H1 (cell line): Measurements from ENCODE around the gene MOB2. TPM values are rescaled to one million over a fixed set of nuclear protein-coding genes. Genes with fewer than 3 reads are reported as not detected.

ENCODE experiments used
- CTCF ChIA-PET: fragments of 300-600 bp; sonication (Branson Sonifier 250); formaldehyde crosslinking; loops from one replicate; lab custom pipeline; 2021; ENCODE audit not compliant: partially characterized antibody; lab: Charles Lee
- POLR2A ChIA-PET: fragments of 300-600 bp; sonication (Branson Sonifier 250); formaldehyde crosslinking; loops from one replicate; lab custom pipeline; 2021; ENCODE audit warnings: inconsistent platforms; ENCODE audit not compliant: partially characterized antibody; lab: Charles Lee
- DNase-seq, 2 experiments: peaks; one replicate each; pipeline versions ENCODE4 v3.0.0 to v3.0.0-alpha.2; 2010 to 2022; ENCODE audit warnings: low spot score in 2 of 2, low read depth in 1 of 2, mixed read lengths in 1 of 2
- FAIRE-seq: peaks from 2 replicates; lab custom pipeline; 2011; peaks lifted over from hg19 to GRCh38; lab: Jason Lieb, UNC
- H2AFZ ChIP-seq: 2 replicates; pipeline ENCODE4 v1.8.1; 2012; ENCODE audit warnings: low read length, inconsistent platforms
- H2AK5ac ChIP-seq: 2 replicates; pipeline ENCODE4 v1.6.1; 2013; ENCODE audit warnings: low read depth, low read length
- H2BK120ac ChIP-seq: replicated peaks from 2 replicates; pipeline ENCODE3; 2013; ENCODE audit warnings: low read depth, low read length, inconsistent platforms
- H2BK12ac ChIP-seq: 2 replicates; pipeline ENCODE4 v1.6.1; 2013; ENCODE audit warnings: low read depth, low read length
- H2BK15ac ChIP-seq: 2 replicates; pipeline ENCODE4 v1.6.1; 2013; ENCODE audit warnings: low read length
- H2BK20ac ChIP-seq: 2 replicates; pipeline ENCODE4 v1.6.1; 2013; ENCODE audit warnings: low read length
- H2BK5ac ChIP-seq: 2 replicates; pipeline ENCODE4 v1.6.1; 2013; ENCODE audit warnings: low read depth, low read length
- H3K14ac ChIP-seq: 2 replicates; pipeline ENCODE4 v1.6.1; 2013; ENCODE audit warnings: inconsistent platforms; ENCODE audit not compliant: insufficient read length
- H3K18ac ChIP-seq: 2 replicates; pipeline ENCODE4 v1.6.1; 2013; ENCODE audit warnings: low read length; ENCODE audit errors: extremely low read depth
- H3K23ac ChIP-seq: 2 replicates; pipeline ENCODE4 v1.6.1; 2013; ENCODE audit warnings: inconsistent platforms; ENCODE audit not compliant: insufficient read length
- H3K23me2 ChIP-seq: 2 replicates; pipeline ENCODE4 v1.6.1; 2013; ENCODE audit warnings: low read depth, low read length
- H3K27ac ChIP-seq: 2 replicates; pipeline ENCODE4 v1.6.1; 2011; ENCODE audit warnings: low read depth, low read length, inconsistent platforms
- H3K27me3 ChIP-seq, 4 experiments: replicated peaks in 1 of 4; 1 replicate in 1 of 4; 2 replicates in 3 of 4; pipeline versions ENCODE4 v1.6.1 to v1.8.1; 2011 to 2013; ENCODE audit warnings: low read length in 3 of 4, mild to moderate bottlenecking in 3 of 4, inconsistent platforms in 2 of 4, mixed read lengths in 2 of 4, moderate library complexity in 1 of 4; ENCODE audit not compliant: control insufficient read depth in 3 of 4, insufficient read depth in 3 of 4; ENCODE audit errors: extremely low read depth in 1 of 4
- H3K36me3 ChIP-seq, 4 experiments: 2 replicates each; pipeline versions ENCODE4 v1.6.1 to v1.8.1; 2011 to 2013; ENCODE audit warnings: mild to moderate bottlenecking in 4 of 4, low read length in 3 of 4, moderate library complexity in 2 of 4, control low read depth in 1 of 4, inconsistent platforms in 1 of 4; ENCODE audit not compliant: insufficient read depth in 4 of 4, control insufficient read depth in 2 of 4
- H3K4ac ChIP-seq: replicated peaks from 2 replicates; pipeline ENCODE3; 2013; ENCODE audit warnings: low read length, low read depth, mixed read lengths, inconsistent platforms; ENCODE audit not compliant: insufficient read length
- H3K4me1 ChIP-seq, 4 experiments: replicated peaks in 1 of 4; 1 replicate in 1 of 4; 2 replicates in 3 of 4; pipeline versions ENCODE4 v1.6.1 to v1.8.1; 2011 to 2013; ENCODE audit warnings: low read length in 3 of 4, inconsistent platforms in 2 of 4, mixed read lengths in 1 of 4; ENCODE audit not compliant: insufficient read depth in 4 of 4, control insufficient read depth in 3 of 4
- H3K4me2 ChIP-seq, 2 experiments: 2 replicates each; pipeline versions ENCODE4 v1.6.1 to v1.8.1; 2011 to 2013; ENCODE audit warnings: low read depth in 2 of 2, low read length in 2 of 2, control low read depth in 1 of 2, inconsistent platforms in 1 of 2, mild to moderate bottlenecking in 1 of 2; ENCODE audit not compliant: insufficient read depth in 1 of 2
- H3K4me3 ChIP-seq, 4 experiments: fragments of 200-600, 300-600 bp in 1 of 4; sonication (generic), shearing (Covaris generic), sonication (Bioruptor Twin) in 1 of 4; 2 replicates each; pipeline versions ENCODE4 v1.5.1 to v1.8.1; 2011 to 2016; ENCODE audit warnings: low read length in 4 of 4, low read depth in 3 of 4, control low read depth in 2 of 4, inconsistent platforms in 2 of 4, mild to moderate bottlenecking in 2 of 4, mixed read lengths in 1 of 4, moderate library complexity in 1 of 4; ENCODE audit not compliant: insufficient read depth in 2 of 4; ENCODE audit errors: extremely low read depth in 1 of 4
- H3K56ac ChIP-seq: replicated peaks from 2 replicates; pipeline ENCODE3; 2013; ENCODE audit warnings: low read depth, mild to moderate bottlenecking, mixed read lengths, low read length, inconsistent platforms; ENCODE audit not compliant: insufficient read length
- H3K79me1 ChIP-seq: 2 replicates; pipeline ENCODE4 v1.6.1; 2013; ENCODE audit warnings: low read depth, low read length, control low read depth
- H3K79me2 ChIP-seq, 2 experiments: 2 replicates each; pipeline versions ENCODE4 v1.6.1 to v1.8.1; 2012 to 2013; ENCODE audit warnings: low read length in 2 of 2, mild to moderate bottlenecking in 2 of 2, inconsistent platforms in 1 of 2; ENCODE audit not compliant: insufficient read depth in 2 of 2, control insufficient read depth in 1 of 2
- H3K9ac ChIP-seq, 4 experiments: replicated peaks in 1 of 4; 1 replicate in 1 of 4; 2 replicates in 3 of 4; pipeline versions ENCODE4 v1.6.1 to v1.8.1; 2011 to 2013; ENCODE audit warnings: low read depth in 3 of 4, low read length in 3 of 4, control low read depth in 2 of 4, mild to moderate bottlenecking in 2 of 4, moderate library complexity in 2 of 4, inconsistent platforms in 1 of 4; ENCODE audit errors: extremely low read depth in 1 of 4
- H3K9me3 ChIP-seq, 2 experiments: 2 replicates each; pipeline versions ENCODE4 v1.6.1 to v1.8.1; 2012 to 2013; ENCODE audit warnings: mild to moderate bottlenecking in 2 of 2, moderate library complexity in 2 of 2, control low read depth in 1 of 2, inconsistent platforms in 1 of 2, low read depth in 1 of 2, low read length in 1 of 2, mixed read lengths in 1 of 2; ENCODE audit not compliant: insufficient read depth in 2 of 2
- H4K20me1 ChIP-seq, 2 experiments: replicated peaks in 1 of 2; 2 replicates each; pipeline versions ENCODE3 to v1.8.1; 2011 to 2013; ENCODE audit warnings: inconsistent platforms in 2 of 2, low read length in 2 of 2, mild to moderate bottlenecking in 1 of 2; ENCODE audit not compliant: insufficient read depth in 2 of 2, control insufficient read depth in 1 of 2
- H4K5ac ChIP-seq: 2 replicates; pipeline ENCODE4 v1.6.1; 2013; ENCODE audit warnings: low read length, low read depth, mixed read lengths, inconsistent platforms; ENCODE audit not compliant: insufficient read length
- H4K8ac ChIP-seq: 2 replicates; pipeline ENCODE4 v1.8.0; 2013; ENCODE audit warnings: mild to moderate bottlenecking, moderate library complexity, low read length, inconsistent platforms; ENCODE audit not compliant: insufficient read depth; ENCODE audit errors: extremely low read depth
- H4K91ac ChIP-seq: replicated peaks from 2 replicates; pipeline ENCODE3; 2013; ENCODE audit warnings: low read length, mixed read lengths, inconsistent platforms; ENCODE audit not compliant: insufficient read length
- POU5F1 ChIP-seq: IDR thresholded peaks from 2 replicates; pipeline ENCODE4 v1.6.1; 2011; ENCODE audit warnings: low read depth, mild to moderate bottlenecking, low read length, moderate library complexity
- RFX5 ChIP-seq: IDR thresholded peaks from 2 replicates; pipeline ENCODE4 v1.6.1; 2011; ENCODE audit warnings: low read depth, low read length, improper control_type of control experiment, borderline replicate concordance
- SIRT6 ChIP-seq: IDR thresholded peaks from one replicate; pipeline ENCODE4 v1.7.1; 2012; ENCODE audit warnings: low read length, inconsistent platforms
- SIX5 ChIP-seq: IDR thresholded peaks from 2 replicates; pipeline ENCODE4 v1.6.1; 2011; ENCODE audit warnings: mild to moderate bottlenecking, low read depth, low read length
- WGBS, 2 experiments: shearing (Covaris generic) in 1 of 2; methylation state at CpG; one replicate each; pipeline versions ENCODE4 v1.1.6 to v1.1.7; 2013 to 2015; ENCODE audit warnings: low lambda C conversion rate in 2 of 2, mixed read lengths in 2 of 2, inconsistent platforms in 1 of 2, low coverage in 1 of 2, missing lambda C conversion rate in 1 of 2; ENCODE audit not compliant: insufficient replicate concordance in 2 of 2, insufficient coverage in 1 of 2, insufficient read length in 1 of 2; ENCODE audit errors: extremely low coverage in 1 of 2, missing lambda C conversion rate in 1 of 2; 5-methylcytosine and 5-hydroxymethylcytosine counted together
- polyA plus RNA-seq, 7 experiments: library from polyadenylated mRNA; depleted of rRNA in 3 of 7; stranded (reverse) in 5 of 7; unstranded in 2 of 7; fragments of >200 nt in 5 of 7; fragments of 200-250 nt in 2 of 7; gene quantifications; 1 replicate in 5 of 7; 2 replicates in 1 of 7; 4 replicates in 1 of 7; pipeline versions ENCODE4 v1.2.1 to v1.2.3, GENCODE V29; 2011 to 2013; ENCODE audit warnings: missing spikeins in 2 of 7, mixed read lengths in 2 of 7
- total RNA-seq: library from RNA; stranded (reverse); fragmentation: NEBNext Ultra II Directional; extraction: Animal tissue kit (Norgen Biotek cat#: 25700); gene quantifications from 2 replicates; pipeline ENCODE4 v1.2.1, GENCODE V29; 2021

Gene MOB2
- total and polyA plus RNA-seq, 2 of the 8 experiments (the other 6 are each of a cell fraction or from before 2014, with no cell fraction given): 18.6 to 28.2 TPM

- peaks cover 0 to 4% (median 4%) of the 10 kb centered on the region in 4 experiments; a peak in 5 of 7 replicates for H3K4me1 ChIP-seq
- no peak overlapping the region for H3K14ac ChIP-seq
- H2BK15ac ChIP-seq: no peak overlapping the region
- no peak overlapping the region for H3K27ac ChIP-seq
- H4K91ac ChIP-seq: no peak overlapping the region
- no peaks in the 10 kb centered on the region for H3K27me3 ChIP-seq
- no peak overlapping the region for H4K8ac ChIP-seq
- H2BK12ac ChIP-seq: no peak overlapping the region
- H4K5ac ChIP-seq: no peak overlapping the region
- H3K56ac ChIP-seq: no peak overlapping the region
- H3K9ac ChIP-seq: no peak overlapping the region
- H3K36me3 ChIP-seq: no peaks in the 10 kb centered on the region
- WGBS, 2 experiments: 97% methylated on average over 23 of the region's 23 CpGs; no CpG with 5 or more reads in 1 of the 2 experiments
- no peak overlapping the region for H3K4me3 ChIP-seq
- no peak overlapping the region for H3K18ac ChIP-seq
- H3K4ac ChIP-seq: no peak overlapping the region
- peaks cover 0 to 20% of the 10 kb centered on the region in 2 experiments; a peak in 1 of 4 replicates for H3K79me2 ChIP-seq
- no peak overlapping the region for H3K4me2 ChIP-seq
- H3K9me3 ChIP-seq: no peaks in the 10 kb centered on the region
- H2BK120ac ChIP-seq: no peak overlapping the region
- peaks cover 13% of the 10 kb centered on the region; the same call in 1 of the 2 replicates for H3K79me1 ChIP-seq
- no peak overlapping the region for H3K23ac ChIP-seq
- H2BK5ac ChIP-seq: 0 out of 2 replicates have a peak overlapping the region, but pooled peaks have one; percentile 16
- no peak for DNase-seq
- no peaks in the 10 kb centered on the region for H3K23me2 ChIP-seq
- POLR2A ChIA-PET: interaction anchor here (0.6 kb wide), 1 partner anchor 936 kb away, joined by 3 read pairs; no protein-coding TSS in a partner anchor
- H4K20me1 ChIP-seq: peaks cover 12 to 20% of the 10 kb centered on the region in 2 experiments
- TF ChIP-seq POU5F1 (no peak), SIRT6 (no peak), SIX5 (no peak), RFX5 (no peak)
- TF ChIP-seq, all 59 proteins: peak for 0
- CTCF ChIA-PET: interaction anchor here (1.0 to 2.1 kb wide), 6 partner anchors 12 to 64 kb away, joined by 3 to 9 read pairs (median 3); no protein-coding TSS in a partner anchor
- Histone ChIP-seq H2AK5ac (no peak overlapping the region), H2AFZ (no peak overlapping the region), H2BK20ac (no peak overlapping the region)
- no peak for FAIRE-seq
Measured at GRCh38 chr11:1518301-1518700, 31.7 kb upstream of the MOB2 start.
